Measurements from ENCODE around the gene SLC27A6. TPM values are rescaled to one million over a fixed set of nuclear protein-coding genes. Genes with fewer than 3 reads are reported as not detected.

The SLC27A6 gene
- total RNA-seq, 1 experiment from 2014 or later: not detected

DNA sequence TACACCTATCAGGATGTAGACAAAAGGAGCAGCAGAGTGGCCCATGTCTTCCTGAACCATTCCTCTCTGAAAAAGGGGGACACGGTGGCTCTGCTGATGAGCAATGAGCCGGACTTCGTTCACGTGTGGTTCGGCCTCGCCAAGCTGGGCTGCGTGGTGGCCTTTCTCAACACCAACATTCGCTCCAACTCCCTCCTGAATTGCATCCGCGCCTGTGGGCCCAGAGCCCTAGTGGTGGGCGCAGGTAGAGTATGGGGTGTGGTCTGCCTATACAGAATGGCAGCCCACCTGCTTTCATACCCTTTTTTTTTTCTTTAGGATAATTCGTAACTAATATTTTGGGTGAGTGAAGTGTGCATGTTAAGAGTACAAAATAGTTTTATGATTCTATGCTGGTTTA lies 1.1 kb downstream of the SLC27A6 start:
- H3K27ac ChIP-seq (ENCODE audit: low read length): no peak overlapping the region
- H3K36me3 ChIP-seq (ENCODE audit: control insufficient read depth, insufficient read depth, low read length): no peaks in the 10 kb centered on the region
- no peak for TF ChIP-seq CTCF (IDR thresholded peaks at IDR 0.05)
- TF ChIP-seq POLR2AphosphoS5 (IDR thresholded peaks at IDR 0.05; ENCODE audit: low read depth, low read length): no peak
- TF ChIP-seq SIN3A (IDR thresholded peaks at IDR 0.05; ENCODE audit: borderline replicate concordance, insufficient read depth, low read depth, low read length): no peak
- no peak for ATAC-seq
- DNase-seq (ENCODE audit: low read depth, low spot score): no peak
- H3K4me1 ChIP-seq (ENCODE audit: control insufficient read depth, insufficient read depth, low read length): no peaks in the 10 kb centered on the region
- ChIA-PET CTCF (no interaction called here), POLR2A (no interaction called here)
- intact Hi-C loops (cut with micrococcal nuclease; ENCODE audit: unreplicated experiment) (loop anchor here (1.0 kb wide), 1 partner anchor 12 kb away; no protein-coding TSS in a partner anchor), in situ Hi-C loops (cut with HindIII; ENCODE audit: low pct_unique_long_range_greater_than_20kb, low sequenced_read_pairs) (no loop called here)
- no peaks in the 10 kb centered on the region for H3K27me3 ChIP-seq (ENCODE audit: control insufficient read depth, insufficient read depth, low read length)
- H3K9me3 ChIP-seq (ENCODE audit: control insufficient read depth, insufficient read depth, low read depth, low read length): no peaks in the 10 kb centered on the region
- BruUV-seq (replicated peaks): no TSS peak
- H3K4me3 ChIP-seq (ENCODE audit: low read depth in 2 of 2, low read length in 2 of 2): no peak overlapping the region

GRCh38 chr5:128966846-128967245 lies 1.6 kb downstream of the SLC27A6 start:
- intact Hi-C loops (cut with micrococcal nuclease; ENCODE audit: unreplicated experiment): loop anchor here (1.0 kb wide), 1 partner anchor 11 kb away; no protein-coding TSS in a partner anchor
- DNase-seq (ENCODE audit: low read depth, low spot score) (no peak), ATAC-seq (no peak)
- no peaks in the 10 kb centered on the region for H3K9me3 ChIP-seq (ENCODE audit: control insufficient read depth, insufficient read depth, low read depth, low read length)
- TF ChIP-seq REST (IDR thresholded peaks at IDR 0.05; ENCODE audit: insufficient read depth in 1 of 2, low read depth in 2 of 2, low read length in 1 of 2) (no peak), TCF7L2 (IDR thresholded peaks at IDR 0.05; ENCODE audit: low read depth, low read length) (no peak), CTCF (IDR thresholded peaks at IDR 0.05) (no peak), SIN3A (IDR thresholded peaks at IDR 0.05; ENCODE audit: borderline replicate concordance, insufficient read depth, low read depth, low read length) (no peak), POLR2AphosphoS5 (IDR thresholded peaks at IDR 0.05; ENCODE audit: low read depth, low read length) (no peak)
- H3K27me3 ChIP-seq (ENCODE audit: control insufficient read depth, insufficient read depth, low read length): no peaks in the 10 kb centered on the region
- no peak overlapping the region for H3K4me3 ChIP-seq (ENCODE audit: low read depth in 2 of 2, low read length in 2 of 2)
- ChIA-PET POLR2A (no interaction called here), CTCF (no interaction called here)
- in situ Hi-C loops (cut with HindIII; ENCODE audit: low pct_unique_long_range_greater_than_20kb, low sequenced_read_pairs): no loop called here
- no TSS peak for BruUV-seq (replicated peaks)
- H3K4me1 ChIP-seq (ENCODE audit: control insufficient read depth, insufficient read depth, low read length): no peaks in the 10 kb centered on the region
- H3K27ac ChIP-seq (ENCODE audit: low read length): no peak overlapping the region
- no peaks in the 10 kb centered on the region for H3K36me3 ChIP-seq (ENCODE audit: control insufficient read depth, insufficient read depth, low read length)
